ENCODE data around the gene CPS1. TPM values are rescaled to one million over a fixed set of nuclear protein-coding genes. Genes with fewer than 3 reads are reported as not detected.

The CPS1 gene
- total and polyA plus RNA-seq, 2 donors (not counting 3 experiments of a cell fraction or from before 2014, with no cell fraction given), result 0.18 to 0.53 TPM

GRCh38 chr2:210642333-210642732, 85.9 kb downstream of the CPS1 start:
- Histone ChIP-seq H3K4me3 (replicated peaks in 1 of 3; ENCODE audit: insufficient read depth in 1 of 3, low read depth in 1 of 3, low read length in 3 of 3) (no peak overlapping the region), H3K9me3 (replicated peaks; ENCODE audit: control insufficient read depth, insufficient read depth, low read length) (no peaks in the 10 kb centered on the region), H3K27me3 (ENCODE audit: control insufficient read depth in 2 of 2, insufficient read depth in 2 of 2, low read length in 2 of 2) (no peaks in the 10 kb centered on the region), H3K36me3 (ENCODE audit: control insufficient read depth in 2 of 2, extremely low read depth in 1 of 2, insufficient read depth in 2 of 2, low read length in 2 of 2) (no peaks in the 10 kb centered on the region), H2AFZ (ENCODE audit: low read depth, low read length) (no peak overlapping the region), H3K27ac (ENCODE audit: insufficient read depth, low read depth, low read length) (no peak overlapping the region), H3K4me1 (ENCODE audit: control insufficient read depth, extremely low read depth, insufficient read depth, low read length) (no peaks in the 10 kb centered on the region), H4K20me1 (replicated peaks; ENCODE audit: control insufficient read depth, extremely low read depth, insufficient read depth, low read length) (no peaks in the 10 kb centered on the region), H3K79me2 (ENCODE audit: control insufficient read depth, insufficient read depth, low read length) (no peaks in the 10 kb centered on the region), H3K9ac (replicated peaks; ENCODE audit: extremely low read depth, insufficient read depth, low read length) (no peak overlapping the region), H3K9me1 (replicated peaks; ENCODE audit: control insufficient read depth, extremely low read depth, insufficient read depth, low read length) (no peaks in the 10 kb centered on the region), H3K4me2 (ENCODE audit: insufficient read depth, low read length) (no peak overlapping the region)
- dilution Hi-C loops (cut with MboI; ENCODE audit: extremely low pct_ligation_motif_present, low sequenced_read_pairs) (no loop called here), intact Hi-C loops (cut with micrococcal nuclease) (no loop called here)
- ChIA-PET POLR2A (no interaction called here), CTCF (no interaction called here)
- no TSS peak for BruUV-seq (replicated peaks)
- DNase-seq (ENCODE audit: low read depth, low spot score) (no peak), FAIRE-seq (no peak)
- TF ChIP-seq MYC (IDR thresholded peaks at IDR 0.05; ENCODE audit: low read depth, low read length) (no peak), POLR2AphosphoS5 (IDR thresholded peaks at IDR 0.05; ENCODE audit: insufficient read depth, low read depth, low read length) (no peak), GATA2 (IDR thresholded peaks at IDR 0.05; ENCODE audit: insufficient read depth, insufficient read length, low read depth, low read length) (no peak), EZH2 (IDR thresholded peaks at IDR 0.05; ENCODE audit: borderline replicate concordance, low read depth, low read length, severe bottlenecking) (no peak), JUN (IDR thresholded peaks at IDR 0.05; ENCODE audit: borderline replicate concordance, insufficient read depth, insufficient read length, low read depth) (no peak)
- TF ChIP-seq, protein P1, sequence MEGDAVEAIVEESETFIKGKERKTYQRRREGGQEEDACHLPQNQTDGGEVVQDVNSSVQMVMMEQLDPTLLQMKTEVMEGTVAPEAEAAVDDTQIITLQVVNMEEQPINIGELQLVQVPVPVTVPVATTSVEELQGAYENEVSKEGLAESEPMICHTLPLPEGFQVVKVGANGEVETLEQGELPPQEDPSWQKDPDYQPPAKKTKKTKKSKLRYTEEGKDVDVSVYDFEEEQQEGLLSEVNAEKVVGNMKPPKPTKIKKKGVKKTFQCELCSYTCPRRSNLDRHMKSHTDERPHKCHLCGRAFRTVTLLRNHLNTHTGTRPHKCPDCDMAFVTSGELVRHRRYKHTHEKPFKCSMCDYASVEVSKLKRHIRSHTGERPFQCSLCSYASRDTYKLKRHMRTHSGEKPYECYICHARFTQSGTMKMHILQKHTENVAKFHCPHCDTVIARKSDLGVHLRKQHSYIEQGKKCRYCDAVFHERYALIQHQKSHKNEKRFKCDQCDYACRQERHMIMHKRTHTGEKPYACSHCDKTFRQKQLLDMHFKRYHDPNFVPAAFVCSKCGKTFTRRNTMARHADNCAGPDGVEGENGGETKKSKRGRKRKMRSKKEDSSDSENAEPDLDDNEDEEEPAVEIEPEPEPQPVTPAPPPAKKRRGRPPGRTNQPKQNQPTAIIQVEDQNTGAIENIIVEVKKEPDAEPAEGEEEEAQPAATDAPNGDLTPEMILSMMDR (IDR thresholded peaks at IDR 0.05; ENCODE audit: extremely low read depth in 1 of 2, insufficient read depth in 1 of 2, low read depth in 1 of 2, low read length in 2 of 2), result no peak
- TF ChIP-seq, protein P2, sequence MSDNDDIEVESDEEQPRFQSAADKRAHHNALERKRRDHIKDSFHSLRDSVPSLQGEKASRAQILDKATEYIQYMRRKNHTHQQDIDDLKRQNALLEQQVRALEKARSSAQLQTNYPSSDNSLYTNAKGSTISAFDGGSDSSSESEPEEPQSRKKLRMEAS (IDR thresholded peaks at IDR 0.05; ENCODE audit: insufficient read depth, insufficient read length), result no peak
